Natural killer cell (primary cell): ENCODE measurements around the gene FOXM1. TPM values are rescaled to one million over a fixed set of nuclear protein-coding genes. Genes with fewer than 3 reads are reported as not detected.

ENCODE experiments used
- ATAC-seq, 3 donors: fragments of 150-1000 bp in 2 of 3; fragments of 200-7000 bp in 1 of 3; cut with Tn5 transposase; 1 replicate in 1 of 3; 2 replicates in 2 of 3; pipeline ENCODE4 v1.10.0; 2021; ENCODE audit warnings: mild to moderate bottlenecking in 2 of 3, moderate library complexity in 2 of 3
- DNase-seq, 2 donors: peaks; one replicate each; pipeline versions ENCODE4 v3.0.0 to v3.0.0-alpha.2; 2013 to 2021; ENCODE audit warnings: mixed read lengths in 1 of 2
- H3K27ac ChIP-seq: one replicate; pipeline ENCODE4 v1.5.1; 2013; ENCODE audit warnings: mild to moderate bottlenecking, low read length
- H3K27me3 ChIP-seq: one replicate; pipeline ENCODE4 v1.6.1; 2013; ENCODE audit warnings: low read length; ENCODE audit not compliant: control insufficient read depth, insufficient read depth
- H3K36me3 ChIP-seq: one replicate; pipeline ENCODE4 v1.6.1; 2013; ENCODE audit warnings: low read length; ENCODE audit not compliant: control insufficient read depth, insufficient read depth
- H3K4me1 ChIP-seq: one replicate; pipeline ENCODE4 v1.6.1; 2013; ENCODE audit warnings: low read length; ENCODE audit not compliant: control insufficient read depth, insufficient read depth
- H3K4me3 ChIP-seq: one replicate; pipeline ENCODE4 v1.5.1; 2013; ENCODE audit warnings: low read length
- H3K9me3 ChIP-seq: one replicate; pipeline ENCODE4 v1.6.1; 2013; ENCODE audit warnings: low read length; ENCODE audit not compliant: control insufficient read depth, insufficient read depth
- H3K27ac Mint-ChIP-seq, 2 donors: one replicate each; pipeline ENCODE4 v1.8.0; 2022; ENCODE audit warnings: mild to moderate bottlenecking in 2 of 2, mixed read lengths in 2 of 2, moderate library complexity in 1 of 2
- H3K27me3 Mint-ChIP-seq, 2 donors: one replicate each; pipeline ENCODE4 v1.8.0; 2022; ENCODE audit warnings: low read depth in 2 of 2, mixed read lengths in 2 of 2
- H3K36me3 Mint-ChIP-seq: one replicate; pipeline ENCODE4 v1.8.0; 2022; ENCODE audit warnings: mixed read lengths
- H3K4me1 Mint-ChIP-seq, 2 donors: one replicate each; pipeline ENCODE4 v1.8.0; 2022; ENCODE audit warnings: mixed read lengths in 2 of 2
- H3K4me3 Mint-ChIP-seq: one replicate; pipeline ENCODE4 v1.8.0; 2022; ENCODE audit warnings: mild to moderate bottlenecking, moderate library complexity, mixed read lengths
- H3K9me3 Mint-ChIP-seq, 2 donors: one replicate each; pipeline ENCODE4 v1.8.0; 2022; ENCODE audit warnings: mixed read lengths in 2 of 2
- CTCF ChIP-seq: fragments of 200-600 bp; IDR thresholded peaks from one replicate; pipeline ENCODE4 v1.8.0; 2022; ENCODE audit warnings: antibody characterized with exemption
- WGBS: methylation state at CpG from one replicate; pipeline ENCODE4 v1.1.7; 2013; ENCODE audit warnings: missing lambda C conversion rate; ENCODE audit not compliant: insufficient coverage; 5-methylcytosine and 5-hydroxymethylcytosine counted together
- intact Hi-C: fragments of 100-400 bp; cut with micrococcal nuclease; formaldehyde crosslinking; loops from one replicate; pipeline ENCODE4 v1.14.2; 2022
- total RNA-seq, 4 donors: library from RNA; stranded (reverse); fragments of 120-200 nt in 1 of 4; gene quantifications; one replicate each; pipeline versions ENCODE4 v1.2.3 to v1.2.4, GENCODE V29; 2013 to 2022

The FOXM1 gene
- total RNA-seq, 3 donors from 2014 or later (not counting 1 experiment from before 2014, with no cell fraction given), result 1.8 to 3.6 (median 2.6) TPM

- Histone ChIP-seq H3K9me3 (no peaks in the 10 kb centered on the region), H3K4me3 (no peak overlapping the region), H3K36me3 (peaks cover 3% of the 10 kb centered on the region), H3K27ac (no peak overlapping the region), H3K27me3 (no peaks in the 10 kb centered on the region), H3K4me1 (peaks cover 16% of the 10 kb centered on the region)
- Mint-ChIP-seq H3K27ac (no peak overlapping the region), H3K4me3 (no peak overlapping the region), H3K36me3 (no peaks in the 10 kb centered on the region), H3K27me3 (no peaks in the 10 kb centered on the region), H3K4me1 (peaks cover 16 to 32% of the 10 kb centered on the region in 2 donors), H3K9me3 (no peaks in the 10 kb centered on the region)
- ATAC-seq, result no peak
- WGBS, result 95% methylated on average over 10 of the region's 10 CpGs
- no peak for DNase-seq
- intact Hi-C loops, result no loop called here
- no peak for TF ChIP-seq CTCF
These were observed 9.9 kb upstream of the FOXM1 start for GRCh38 chr12:2886768-2887450.

- Mint-ChIP-seq H3K27me3 (no peaks in the 10 kb centered on the region), H3K4me1 (peaks cover 6 to 16% of the 10 kb centered on the region in 2 donors), H3K9me3 (no peaks in the 10 kb centered on the region), H3K4me3 (no peak overlapping the region), H3K27ac (no peak overlapping the region), H3K36me3 (no peaks in the 10 kb centered on the region)
- Histone ChIP-seq H3K27ac (no peak overlapping the region), H3K4me3 (no peak overlapping the region), H3K9me3 (no peaks in the 10 kb centered on the region), H3K4me1 (peaks cover 1% of the 10 kb centered on the region), H3K27me3 (no peaks in the 10 kb centered on the region), H3K36me3 (peaks cover 3% of the 10 kb centered on the region)
- TF ChIP-seq CTCF, result no peak
- ATAC-seq, result no peak
- intact Hi-C loops, result no loop called here
- no peak for DNase-seq
- 83% methylated on average over 1 of the region's 2 CpGs for WGBS
These were observed 7.8 kb upstream of the FOXM1 start for GRCh38 chr12:2884810-2885209.

- Histone ChIP-seq H3K4me3 (no peak overlapping the region), H3K27me3 (no peaks in the 10 kb centered on the region), H3K9me3 (no peaks in the 10 kb centered on the region), H3K4me1 (peaks cover 18% of the 10 kb centered on the region), H3K27ac (no peak overlapping the region), H3K36me3 (no peaks in the 10 kb centered on the region)
- intact Hi-C loops, result no loop called here
- no peak overlapping the region for H3K4me3 Mint-ChIP-seq
- ATAC-seq (no peak), DNase-seq (no peak)
- H3K27ac Mint-ChIP-seq, result peak overlapping the region in 1 of 2 donors; percentile 7
- WGBS, result 97% methylated on average over 3 of the region's 3 CpGs
- H3K36me3 Mint-ChIP-seq, result no peaks in the 10 kb centered on the region
- peaks cover 25 to 27% of the 10 kb centered on the region in 2 donors for H3K4me1 Mint-ChIP-seq
- no peaks in the 10 kb centered on the region for H3K27me3 Mint-ChIP-seq
- no peaks in the 10 kb centered on the region for H3K9me3 Mint-ChIP-seq
- TF ChIP-seq CTCF, result no peak
These were observed 2.9 kb upstream of the FOXM1 start for GRCh38 chr12:2879853-2880252.
